Gastrocnemius medialis (tissue), 4 donors: ENCODE data around the gene UNC13B.

Source experiments
- CTCF ChIP-seq, 5 experiments: fragments of 450-650 bp in 3 of 5; fragments of 200-600 bp in 2 of 5; sonication (generic) in 2 of 5; IDR thresholded peaks in 4 of 5; conservative IDR thresholded peaks in 1 of 5; 1 replicate in 4 of 5; 2 replicates in 1 of 5; pipeline ENCODE4 v1.5.1; 2016 to 2019; ENCODE audit warnings: antibody characterized with exemption in 5 of 5, mild to moderate bottlenecking in 3 of 5, moderate library complexity in 3 of 5
- POLR2A ChIP-seq, 2 donors: fragments of 450-650 bp; IDR thresholded peaks; one replicate each; pipeline ENCODE4 v1.6.1; 2017; ENCODE audit warnings: antibody characterized with exemption in 2 of 2, mild to moderate bottlenecking in 2 of 2, moderate library complexity in 2 of 2

GRCh38 chr9:35226651-35227050 lies 64.8 kb downstream of the UNC13B start:
- TF ChIP-seq CTCF (IDR thresholded peaks at IDR 0.05 in 4 of 5, conservative IDR thresholded peaks at IDR 0.05 in 1 of 5) (no peak), POLR2A (IDR thresholded peaks at IDR 0.05) (no peak)
